NCI-H82 (cell line): ENCODE results near the gene CLK2.
"Not testable (repeated sequence)": the region's sequence is repeated elsewhere in the genome, so short reads cannot be mapped to it uniquely, and the experiment has no call there.

Experiments
- DNase-seq: peaks from one replicate; lab custom pipeline; 2025; lab: John Stamatoyannopoulos, UW

Gene CLK2

DNA sequence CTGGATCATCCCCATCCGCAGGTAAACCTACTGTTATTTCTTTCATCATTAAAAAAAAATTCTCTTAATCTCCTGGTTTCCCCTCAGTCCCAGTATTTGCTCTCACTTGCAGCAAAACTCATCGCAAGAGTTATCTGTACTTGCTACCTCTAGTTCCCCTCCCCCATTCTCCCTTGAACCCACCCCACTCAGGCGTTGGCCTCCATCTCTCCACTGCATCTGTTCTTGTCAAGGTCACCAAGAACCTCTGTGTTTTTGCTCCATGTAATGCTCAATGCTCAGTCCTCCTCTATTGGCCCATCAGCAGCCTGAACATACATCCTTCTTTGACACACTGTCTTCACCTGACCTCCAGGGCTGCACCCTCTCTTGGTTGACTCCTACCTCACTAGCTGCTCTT, 23.4 kb upstream of the CLK2 start:
- DNase-seq, result no peak

DNA sequence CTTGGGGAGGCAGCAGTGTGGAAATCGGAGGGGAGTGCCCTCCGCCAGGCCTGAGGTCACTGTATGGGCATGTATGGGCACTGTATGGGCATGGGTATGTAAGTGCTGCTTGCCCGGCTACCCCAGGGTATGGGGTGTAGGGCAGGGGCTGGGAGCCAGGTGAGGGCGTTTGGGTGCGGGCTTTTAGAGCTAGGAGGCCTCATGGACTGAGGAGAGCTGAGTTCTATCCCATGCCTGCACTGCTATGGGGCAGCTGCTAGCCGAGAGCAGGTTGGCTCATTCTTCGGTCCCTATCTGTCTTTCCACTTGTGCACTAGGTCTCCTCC, 22.6 kb upstream of the CLK2 start:
- no peak for DNase-seq

- no peak for DNase-seq
These were observed 22.1 kb upstream of the CLK2 start for GRCh38 chr1:155295183-155295941.

DNA sequence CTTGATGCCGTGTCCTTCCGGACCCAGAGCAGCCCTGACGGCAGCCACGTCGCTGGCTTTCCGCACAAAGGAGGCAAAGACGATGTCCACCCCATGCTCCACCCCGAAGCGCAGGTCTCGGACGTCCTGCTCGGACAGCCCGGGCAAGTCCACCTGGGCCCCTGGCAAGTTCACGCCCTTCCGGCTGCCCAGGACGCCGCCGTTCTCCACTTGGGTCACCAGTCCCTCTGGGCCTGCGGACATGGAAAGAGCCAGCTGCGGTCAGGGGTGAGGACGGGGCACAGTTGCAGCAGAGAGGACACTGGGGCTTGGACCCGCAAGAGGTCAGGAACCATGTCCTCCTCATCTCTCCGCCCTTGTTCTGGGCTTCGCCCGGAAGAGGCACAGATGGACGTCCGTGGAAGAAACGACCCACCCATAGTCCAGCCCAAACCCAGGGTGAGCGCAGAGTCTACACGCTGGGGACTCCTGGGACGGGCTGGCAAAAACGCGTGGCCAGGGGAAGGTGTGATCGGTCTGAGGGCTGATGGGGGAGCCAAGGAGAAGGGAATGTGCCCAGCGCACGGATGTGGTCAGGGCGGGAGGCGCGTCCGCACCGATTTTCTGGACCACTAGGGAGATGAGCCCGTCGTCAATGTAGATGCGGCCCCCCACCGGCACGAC, 21.3 kb upstream of the CLK2 start:
- DNase-seq, result no peak

- no peak for DNase-seq
These were observed 19.9 kb upstream of the CLK2 start for GRCh38 chr1:155293086-155293749.

DNA sequence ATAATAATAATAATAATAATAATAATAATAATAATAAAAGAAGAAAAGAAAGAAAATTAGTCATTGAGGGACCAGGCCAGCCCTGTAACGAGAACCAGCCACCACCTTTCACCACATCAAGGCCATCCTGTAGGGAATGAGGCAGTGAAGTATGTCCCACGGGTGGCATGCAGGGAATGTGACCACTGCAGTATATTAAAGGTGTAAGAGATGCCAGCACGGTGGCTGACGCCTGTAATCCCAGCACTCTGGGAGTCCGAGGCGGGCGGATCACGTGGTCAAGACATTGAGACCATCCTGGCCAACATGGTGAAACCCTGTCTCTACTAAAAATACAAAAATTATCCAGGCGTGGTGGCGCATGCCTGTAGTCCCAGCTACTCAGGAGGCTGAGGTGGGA, 17.7 kb upstream of the CLK2 start:
- DNase-seq, result not testable (repeated sequence)

- DNase-seq, result no peak
These were observed 14.8 kb upstream of the CLK2 start for GRCh38 chr1:155287987-155288543.

- DNase-seq, result no peak
These were observed 13.2 kb upstream of the CLK2 start for GRCh38 chr1:155286544-155286943.

DNA sequence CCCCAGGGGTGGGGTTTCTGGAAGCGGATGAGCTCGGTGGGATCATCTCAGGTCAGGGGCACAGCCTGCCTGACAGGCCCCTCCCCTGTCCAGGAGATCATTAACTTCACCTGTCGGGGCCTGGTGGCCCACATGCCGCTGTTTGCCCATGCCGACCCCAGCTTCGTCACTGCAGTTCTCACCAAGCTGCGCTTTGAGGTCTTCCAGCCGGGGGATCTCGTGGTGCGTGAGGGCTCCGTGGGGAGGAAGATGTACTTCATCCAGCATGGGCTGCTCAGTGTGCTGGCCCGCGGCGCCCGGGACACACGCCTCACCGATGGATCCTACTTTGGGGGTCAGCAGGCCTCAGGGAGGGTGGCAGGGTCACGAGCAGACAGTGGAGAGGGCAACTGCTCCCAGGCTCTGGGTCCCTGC, 12.3 kb upstream of the CLK2 start:
- no peak for DNase-seq

DNA sequence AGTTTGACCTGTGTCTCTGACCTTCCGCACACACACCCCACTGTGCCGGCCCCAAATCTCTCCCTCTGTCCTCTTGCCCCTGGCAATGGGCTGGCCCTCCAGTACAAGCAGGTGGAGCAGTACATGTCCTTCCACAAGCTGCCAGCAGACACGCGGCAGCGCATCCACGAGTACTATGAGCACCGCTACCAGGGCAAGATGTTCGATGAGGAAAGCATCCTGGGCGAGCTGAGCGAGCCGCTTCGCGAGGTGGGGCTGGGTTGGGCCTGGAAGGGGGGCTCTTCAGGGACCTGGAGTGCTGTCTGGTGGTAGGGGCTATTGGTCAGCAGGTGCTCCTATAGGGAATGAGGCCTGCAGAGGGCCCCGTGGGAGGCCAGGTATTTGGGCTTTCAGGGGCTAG, 11.8 kb upstream of the CLK2 start:
- DNase-seq, result no peak

DNA sequence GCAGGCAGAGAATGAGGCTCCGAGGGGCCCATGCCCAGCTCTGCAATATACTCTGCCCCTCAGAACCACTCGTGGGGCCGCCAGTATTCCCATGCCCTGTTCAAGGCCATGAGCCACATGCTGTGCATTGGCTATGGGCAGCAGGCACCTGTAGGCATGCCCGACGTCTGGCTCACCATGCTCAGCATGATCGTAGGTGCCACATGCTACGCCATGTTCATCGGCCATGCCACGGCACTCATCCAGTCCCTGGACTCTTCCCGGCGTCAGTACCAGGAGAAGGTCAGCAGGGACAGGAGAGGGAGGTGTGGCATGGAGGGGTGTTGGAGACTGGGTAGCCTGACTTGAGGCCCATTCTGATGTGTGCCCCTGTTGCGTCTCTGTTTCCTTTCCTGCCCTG, 11.2 kb upstream of the CLK2 start:
- DNase-seq, result no peak

- peak; percentile 38 for DNase-seq
These were observed 9.3 kb upstream of the CLK2 start for GRCh38 chr1:155282488-155283091.

DNA sequence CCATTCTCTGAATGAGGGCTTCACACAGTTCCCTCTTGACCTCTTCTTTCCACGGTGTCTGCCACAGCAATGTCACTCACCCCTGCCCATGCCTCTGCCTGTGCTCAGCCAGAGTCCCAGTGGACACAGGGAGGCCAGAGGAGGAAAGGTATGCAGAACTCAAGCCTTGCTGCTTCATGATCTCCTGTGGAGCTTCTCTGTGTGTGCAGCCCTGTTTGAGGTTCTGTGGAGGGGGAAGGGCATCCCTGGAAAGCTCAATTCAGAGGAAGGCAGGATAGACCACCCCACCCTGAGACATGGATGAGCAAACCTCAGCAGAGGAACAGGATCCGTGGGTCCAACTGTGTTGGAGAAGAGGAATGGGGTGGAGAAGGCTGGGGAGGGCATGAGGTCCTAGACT, 6.0 kb upstream of the CLK2 start:
- DNase-seq, result no peak

DNA sequence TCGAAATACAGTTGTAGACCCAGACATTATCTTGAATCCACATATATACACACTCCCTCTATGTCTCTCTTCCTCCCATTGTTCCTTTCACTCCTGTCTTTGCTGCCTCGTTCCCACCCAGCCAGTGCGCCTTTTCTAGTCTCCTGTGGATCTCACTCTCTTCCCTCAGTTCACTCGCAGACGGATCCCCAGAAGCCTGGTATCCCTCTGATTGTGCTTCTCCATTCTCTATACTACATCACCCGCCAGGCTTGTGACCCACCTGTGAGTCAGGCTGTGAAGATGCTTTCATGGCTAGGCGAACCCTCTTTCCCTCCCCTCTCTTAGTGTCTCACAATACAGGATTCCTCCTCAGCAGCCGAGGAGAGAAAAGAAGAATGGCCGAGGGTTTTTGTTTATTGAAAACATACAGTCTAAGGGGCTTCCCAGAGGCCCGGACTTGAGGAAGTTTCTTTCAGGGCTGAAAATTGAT, 5.4 kb upstream of the CLK2 start:
- DNase-seq, result no peak

- DNase-seq, result peak; percentile 87
These were observed 4.8 kb upstream of the CLK2 start for GRCh38 chr1:155277902-155278688.

DNA sequence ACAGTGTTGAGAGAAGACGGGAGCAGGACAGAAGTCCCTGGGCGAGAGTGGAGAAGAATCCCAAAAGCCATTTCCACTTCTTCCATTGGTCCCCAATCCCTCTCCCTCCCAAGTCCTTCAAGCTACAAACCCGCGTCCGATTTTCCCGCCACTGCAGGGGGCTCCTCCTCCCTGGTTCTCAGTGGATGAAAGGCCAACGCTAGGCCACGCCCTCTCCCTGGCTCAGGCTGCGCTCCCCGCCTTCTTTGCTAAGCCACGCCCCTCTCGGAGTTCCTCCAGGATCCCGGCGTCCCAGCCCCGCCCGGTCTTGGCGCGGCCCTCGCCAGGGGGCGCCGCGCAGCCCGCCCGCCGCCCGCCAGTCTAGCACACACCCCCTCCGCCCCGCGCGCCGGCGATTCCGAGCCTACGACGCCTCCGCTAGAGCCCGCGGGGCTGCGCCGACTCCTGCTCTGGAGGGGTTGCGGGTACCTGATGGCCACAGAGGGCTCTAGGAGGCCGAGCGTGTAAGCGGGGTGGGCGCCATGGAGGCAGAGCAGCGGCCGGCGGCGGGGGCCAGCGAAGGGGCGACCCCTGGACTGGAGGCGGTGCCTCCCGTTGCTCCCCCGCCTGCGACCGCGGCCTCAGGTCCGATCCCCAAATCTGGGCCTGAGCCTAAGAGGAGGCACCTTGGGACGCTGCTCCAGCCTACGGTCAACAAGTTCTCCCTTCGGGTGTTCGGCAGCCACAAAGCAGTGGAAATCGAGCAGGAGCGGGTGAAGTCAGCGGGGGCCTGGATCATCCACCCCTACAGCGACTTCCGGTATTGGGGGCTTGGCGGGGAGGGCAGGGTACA, 4.0 kb upstream of the CLK2 start, which contains the start of gene HCN3:
Gene HCN3, plus strand, starts transcription at position 394 of the 832 bp plus-strand sequence. Its CDS starts 128 bp downstream, at position 522.
- DNase-seq, result peak; percentile 100

DNA sequence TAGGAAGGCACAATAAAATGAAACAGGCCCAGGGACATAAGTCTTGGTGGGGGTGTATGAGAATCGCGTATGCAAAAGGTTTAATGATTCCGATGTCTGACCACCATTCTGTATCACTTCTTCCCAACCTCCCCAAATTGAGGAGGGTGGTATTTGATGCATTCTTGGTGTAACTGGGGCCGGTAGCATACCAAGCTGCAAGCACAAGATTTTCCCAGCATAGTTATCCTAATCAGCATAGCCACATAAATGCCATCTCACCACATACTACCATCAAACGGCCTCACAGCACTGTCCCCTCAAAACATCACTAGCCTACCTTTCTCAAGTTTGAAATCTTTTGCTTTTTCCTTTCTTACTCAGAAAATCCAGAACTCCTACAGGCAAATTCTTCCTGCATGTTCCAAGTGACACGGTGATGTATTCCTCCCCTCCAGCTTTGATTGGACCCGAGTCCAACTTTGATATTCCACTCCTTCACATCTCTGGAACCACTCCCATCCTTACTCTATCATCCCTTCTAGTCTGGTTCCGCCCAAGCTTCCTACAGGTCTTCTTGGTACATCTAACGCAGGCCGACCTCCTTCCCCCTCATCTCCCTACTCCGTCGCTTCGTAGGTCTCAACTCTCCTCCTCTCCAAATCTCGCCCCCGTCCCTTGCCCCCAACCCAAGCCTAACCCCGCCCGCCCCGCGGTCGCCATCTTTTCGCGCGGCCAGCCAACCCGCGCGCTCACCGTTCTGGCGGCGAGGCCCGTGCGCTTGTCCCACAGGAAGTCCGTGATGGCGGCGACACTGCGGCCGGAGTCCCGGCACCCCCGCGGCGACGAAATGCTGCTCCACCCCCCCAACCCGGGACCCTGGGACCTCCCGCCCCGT, 600 bp downstream of the CLK2 start:
- peak; percentile 87 for DNase-seq

DNA sequence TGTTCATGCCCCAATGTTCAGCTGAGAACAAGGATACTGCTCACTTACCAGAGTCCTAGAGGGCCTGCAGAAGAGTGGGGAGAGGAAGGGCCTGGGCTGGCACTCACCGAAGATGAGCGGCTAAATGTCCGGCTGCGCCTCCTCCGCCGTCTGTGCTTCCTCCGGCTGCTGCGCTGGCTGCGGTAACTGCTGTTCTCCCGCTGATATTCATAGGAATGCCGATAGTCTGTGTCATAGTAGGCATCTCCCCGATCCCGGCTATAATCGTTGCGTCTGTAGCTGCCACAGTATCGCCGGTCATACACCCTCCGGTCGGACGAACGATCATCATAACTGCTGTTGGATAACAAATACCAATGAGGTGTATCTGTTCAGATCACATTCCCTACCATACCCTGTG, 3.9 kb downstream of the CLK2 start:
- DNase-seq, result no peak

GRCh38 chr1:155268630-155269029, 4.7 kb downstream of the CLK2 start:
- no peak for DNase-seq

DNA sequence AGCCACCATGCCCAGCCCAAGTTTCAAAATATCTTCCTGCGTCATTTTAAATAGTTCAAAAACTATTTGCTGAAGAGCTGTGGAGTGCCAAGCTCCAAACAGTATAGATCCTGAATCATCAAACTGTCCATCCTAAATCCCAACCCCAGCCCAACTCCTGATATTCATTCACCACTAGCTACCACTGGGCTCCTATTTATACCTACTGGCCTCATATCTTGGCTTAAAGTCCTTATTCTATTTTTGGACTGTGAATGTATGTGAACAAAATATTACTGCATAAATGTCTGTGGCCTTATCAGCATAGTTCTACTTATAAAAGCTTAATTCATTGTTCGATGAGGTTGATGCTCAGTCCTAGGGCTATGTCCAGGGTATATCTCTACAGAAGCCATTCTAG, 5.9 kb downstream of the CLK2 start:
- no peak for DNase-seq
